Activated T-cell treated with anti-CD3 and anti-CD28 coated beads, Interleukin-2, amount 50 U/mL, for 1 hour (primary cell): ENCODE results near the gene SPATA31E1.
"Not testable (repeated sequence)": the region's sequence is repeated elsewhere in the genome, so short reads cannot be mapped to it uniquely, and the experiment has no call there.

Source experiments
- DNase-seq: peaks from one replicate; pipeline ENCODE4 v3.0.0-alpha.2; 2020

The SPATA31E1 gene

GRCh38 chr9:87937352-87937751 lies 54.7 kb downstream of the SPATA31E1 start:
- not testable (repeated sequence) for DNase-seq

- not testable (repeated sequence) for DNase-seq
Observed at GRCh38 chr9:87937918-87938317, 55.2 kb downstream of the SPATA31E1 start.

GRCh38 chr9:87938336-87938735 lies 55.7 kb downstream of the SPATA31E1 start:
- not testable (repeated sequence) for DNase-seq
